K562 (cell line): ENCODE measurements around the gene DMD.

Source experiments
- CTCF ChIP-seq, 3 experiments: IDR thresholded peaks in 2 of 3; conservative IDR thresholded peaks in 1 of 3; 2 replicates each; pipeline ENCODE4 v1.5.1; 2011 to 2012; ENCODE audit warnings: low read length in 3 of 3, mild to moderate bottlenecking in 3 of 3, control low read depth in 2 of 3, improper control_type of control experiment in 1 of 3, inconsistent platforms in 1 of 3, low read depth in 1 of 3, mixed read lengths in 1 of 3, moderate library complexity in 1 of 3; ENCODE audit not compliant: insufficient read depth in 2 of 3
- ELF1 ChIP-seq: fragments of 200-800 bp; sonication (Bioruptor generic); IDR thresholded peaks from 2 replicates; pipeline ENCODE4 v1.6.1; 2016; ENCODE audit warnings: missing genetic modification characterization, missing compliant biosample characterization
- FOXK1 ChIP-seq: sonication (generic); formaldehyde crosslinking; IDR thresholded peaks from 2 replicates; pipeline ENCODE4 v1.8.0; 2022; ENCODE audit warnings: missing genetic modification reagents, mild to moderate bottlenecking, borderline replicate concordance
- MXI1 ChIP-seq: IDR thresholded peaks from 2 replicates; pipeline ENCODE4 v1.6.1; 2011; ENCODE audit warnings: low read depth, mild to moderate bottlenecking, improper control_type of control experiment, low read length
- POLR2A ChIP-seq: fragments of 450-650 bp; conservative IDR thresholded peaks from 2 replicates; pipeline ENCODE4 v1.6.1; 2016
- ZNF175 ChIP-seq: fragments of 200-800 bp; sonication (Bioruptor generic); IDR thresholded peaks from 2 replicates; pipeline ENCODE4 v1.6.1; 2016; ENCODE audit warnings: low read depth, mild to moderate bottlenecking, missing genetic modification characterization, missing compliant biosample characterization

- TF ChIP-seq ZNF175 (no peak), CTCF (IDR thresholded peaks at IDR 0.05 in 2 of 3, conservative IDR thresholded peaks at IDR 0.05 in 1 of 3; ENCODE audit: insufficient read depth in 2 of 3, low read depth in 1 of 3, low read length in 3 of 3) (no peak), FOXK1 (no peak), MXI1 (no peak), ELF1 (tag) (no peak), POLR2A (no peak)
Observed at GRCh38 chrX:31115398-31115797, 2096.0 kb downstream of the DMD start.
